Measurements from ENCODE around the gene TMC8. TPM values are rescaled to one million over a fixed set of nuclear protein-coding genes. Genes with fewer than 3 reads are reported as not detected.

TMC8 gene
- total RNA-seq, 1 donor from 2014 or later = 234 TPM

- peak; percentile 97 for DNase-seq
- peaks cover 32% of the 10 kb centered on the region for H3K4me1 Mint-ChIP-seq
- intact Hi-C loops (cut with micrococcal nuclease) = loop anchor here (1.0 kb wide), 3 partner anchors 18 to 47 kb away; partner anchors contain the start of gene BIRC5
- H3K27ac Mint-ChIP-seq = peak within 1 kb of the TSS; percentile 76
- H3K27me3 Mint-ChIP-seq = no peaks in the 10 kb centered on the region
- peak within 1 kb of the TSS; percentile 86 for H3K4me3 Mint-ChIP-seq
- H3K36me3 Mint-ChIP-seq (ENCODE audit: low read depth) = peaks cover 17% of the 10 kb centered on the region
- H3K9me3 Mint-ChIP-seq = no peaks in the 10 kb centered on the region
These were observed 56.4 kb downstream of the TMC8 start, which contains the start of the genes AFMID and TK1 for GRCh38 chr17:78186692-78187595. Gene AFMID, plus strand, starts transcription at chr17:78187362. Its CDS starts 9 bp downstream, at chr17:78187371. Gene TK1, minus strand, starts transcription at chr17:78187052. Its CDS starts 58 bp downstream, at chr17:78186994.

Other genes with a start within 250 kb of the TMC8 start
- gene TNRC6C, start 172.1 kb upstream of the TMC8 start, total RNA-seq = 16.0 and 16.6 TPM in 2 replicates
- 250 and 251 TPM in 2 replicates for gene TMC6, start 2.0 kb upstream of the TMC8 start, total RNA-seq
- gene C17orf99, start 15.6 kb downstream of the TMC8 start, total RNA-seq = not detected in 2 replicates
- 123 and 125 TPM in 2 replicates for gene SYNGR2, start 37.8 kb downstream of the TMC8 start, total RNA-seq
- gene TK1, start 56.3 kb downstream of the TMC8 start, total RNA-seq = 66.7 and 69.0 TPM in 2 replicates
- gene AFMID, start 56.6 kb downstream of the TMC8 start, total RNA-seq = 31.0 and 33.4 TPM in 2 replicates
- gene BIRC5, start 83.5 kb downstream of the TMC8 start, total RNA-seq = 38.7 and 40.6 TPM in 2 replicates
- not detected in 2 replicates for gene TMEM235, start 100.9 kb downstream of the TMC8 start, total RNA-seq
- 78.3 and 81.5 TPM in 2 replicates for gene SOCS3, start 229.3 kb downstream of the TMC8 start, total RNA-seq
- 65.6 and 67.8 TPM in 2 replicates for gene PGS1, start 247.9 kb downstream of the TMC8 start, total RNA-seq

All from activated CD4-positive, alpha-beta T cell treated with anti-CD3 and anti-CD28 coated beads, Interleukin-2, amount 10 ng/mL, durations not matched to agents 24 days and 14 days (primary cell).